ENCODE results near the gene RAC3.

Gene RAC3

DNA sequence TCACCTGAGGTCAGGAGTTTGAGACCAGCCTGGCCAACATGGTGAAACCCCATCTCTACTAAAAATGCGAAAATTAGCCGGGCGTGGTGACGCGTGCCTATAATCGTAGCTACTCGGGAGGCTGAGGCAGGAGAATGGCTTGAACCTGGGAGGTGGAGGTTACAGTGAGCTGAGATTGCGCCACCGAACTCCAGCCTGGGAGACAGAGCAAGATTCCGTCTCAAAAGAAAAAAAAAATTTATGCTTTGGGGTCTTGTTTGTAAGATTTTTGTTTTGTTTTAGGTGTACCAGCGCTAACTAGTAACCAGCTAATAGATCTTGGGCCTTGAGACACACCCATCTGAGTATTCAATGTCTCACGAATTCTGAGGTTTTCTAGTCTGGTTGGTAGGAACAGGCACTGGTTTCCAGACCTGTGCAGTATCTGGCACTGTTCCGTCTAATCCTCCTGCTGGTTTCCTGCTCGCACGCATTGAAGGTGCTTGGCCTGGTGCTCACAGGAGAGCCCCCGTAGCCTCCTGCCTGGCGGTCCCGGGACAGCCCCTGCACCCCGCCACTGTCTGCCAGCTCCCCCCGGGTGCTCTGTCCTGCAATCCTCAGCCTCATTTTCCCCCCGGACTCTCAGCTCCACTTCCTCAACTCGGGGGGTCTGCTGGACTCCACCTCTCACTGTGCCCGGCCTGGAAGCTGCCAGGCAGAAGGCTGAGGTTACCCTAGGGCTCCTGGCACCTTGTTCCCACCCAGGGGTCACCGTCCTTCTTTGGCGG lies 44.7 kb downstream of the RAC3 start:
- DNase-seq (ENCODE audit: low read depth in 2 of 2) = no peak

DNA sequence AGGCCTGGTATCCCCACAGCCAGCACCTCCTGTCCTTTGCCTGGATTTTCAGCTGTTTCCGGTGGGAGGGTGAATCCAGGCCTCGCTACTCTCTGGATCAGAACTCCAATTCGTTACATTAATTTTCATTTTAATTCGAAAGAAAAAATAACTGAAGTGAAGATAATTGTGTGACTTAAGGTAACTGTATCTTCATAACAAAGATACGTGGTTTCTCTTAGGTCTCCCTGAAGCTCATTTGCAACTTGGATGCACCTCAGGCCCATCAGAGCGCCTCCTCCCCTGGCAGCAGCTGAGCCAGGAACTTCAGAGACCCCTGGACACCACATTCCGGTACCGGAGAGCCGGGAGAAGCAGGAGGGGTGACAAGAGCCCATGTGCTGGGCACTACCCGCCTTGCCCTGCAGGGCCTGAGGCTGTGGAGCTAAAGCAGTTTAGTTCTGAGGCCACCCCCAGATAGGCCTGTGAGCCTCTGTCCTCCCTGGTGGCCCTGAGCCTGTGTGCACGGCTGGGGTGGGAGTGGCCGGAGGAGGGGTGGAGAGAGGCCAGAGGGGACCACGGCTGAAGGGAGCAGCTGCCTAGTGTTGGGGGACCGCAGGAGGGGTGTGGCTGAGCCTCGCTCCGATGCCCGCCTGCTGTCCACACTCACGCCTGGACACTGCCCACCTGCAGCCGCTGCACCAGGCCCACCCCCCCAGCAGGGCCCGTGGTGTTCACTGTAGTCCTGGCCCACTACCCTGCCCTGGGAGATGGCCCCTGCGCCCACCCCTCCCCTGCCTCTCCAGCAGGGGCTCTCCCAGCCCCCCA lies 45.5 kb downstream of the RAC3 start:
- DNase-seq (ENCODE audit: low read depth in 2 of 2) = no peak

DNA sequence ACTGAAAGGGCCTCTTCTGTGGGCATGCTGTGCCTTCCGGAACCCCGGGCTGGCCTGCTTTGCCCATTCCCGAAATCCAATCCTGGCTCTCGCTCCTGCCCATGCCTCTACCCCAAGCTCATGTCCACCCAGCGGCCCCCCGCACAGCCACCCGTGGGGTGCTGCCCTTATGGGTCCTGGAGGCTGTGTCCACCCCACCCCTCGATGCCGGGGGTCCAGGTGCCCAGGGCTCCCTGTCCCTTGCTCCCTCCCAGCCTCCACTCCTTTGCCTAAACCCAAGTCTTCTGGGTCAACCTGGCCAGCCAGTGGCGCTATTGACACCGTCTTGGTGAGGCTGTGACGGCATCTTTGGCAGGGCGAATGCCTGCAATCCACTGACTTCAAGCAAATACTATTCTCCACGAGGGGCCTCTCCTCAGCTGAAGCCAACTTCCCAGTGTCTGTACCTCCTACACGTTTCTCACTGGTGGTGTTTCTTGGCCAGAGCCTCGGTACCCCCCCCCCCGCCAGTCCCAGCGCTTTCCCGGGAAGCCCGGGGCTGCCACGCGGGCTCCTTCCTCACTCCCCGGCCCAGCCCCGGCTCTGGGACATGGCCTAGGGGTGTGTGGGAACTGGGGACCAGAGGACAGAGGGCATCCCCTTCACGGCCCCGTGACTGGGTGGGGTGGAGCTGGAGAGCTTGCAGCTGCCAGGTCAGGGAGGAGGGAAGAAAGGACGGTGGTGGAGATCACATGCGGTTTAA lies 46.3 kb downstream of the RAC3 start:
- no peak for DNase-seq (ENCODE audit: low read depth in 2 of 2)

DNA sequence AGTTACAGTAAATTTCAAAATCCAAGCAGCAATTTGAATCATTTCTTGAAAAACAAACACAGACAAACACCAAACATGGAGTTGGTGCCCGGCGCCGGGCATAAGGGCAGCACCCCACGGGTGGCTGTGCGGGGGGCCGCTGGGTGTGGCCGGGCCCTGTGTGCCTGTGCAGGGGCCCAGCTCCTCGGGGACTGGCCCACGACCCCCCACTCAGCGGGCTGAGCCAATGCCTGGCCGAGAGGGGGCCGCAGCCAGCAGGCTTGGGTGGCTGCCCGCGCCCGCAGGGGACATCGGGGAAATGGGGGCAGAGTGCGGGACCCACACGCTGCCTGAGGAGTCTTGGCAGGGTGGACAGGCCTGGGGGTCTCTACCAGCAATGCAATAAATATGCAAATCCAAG lies 47.0 kb downstream of the RAC3 start:
- no peak for DNase-seq (ENCODE audit: low read depth in 2 of 2)

DNA sequence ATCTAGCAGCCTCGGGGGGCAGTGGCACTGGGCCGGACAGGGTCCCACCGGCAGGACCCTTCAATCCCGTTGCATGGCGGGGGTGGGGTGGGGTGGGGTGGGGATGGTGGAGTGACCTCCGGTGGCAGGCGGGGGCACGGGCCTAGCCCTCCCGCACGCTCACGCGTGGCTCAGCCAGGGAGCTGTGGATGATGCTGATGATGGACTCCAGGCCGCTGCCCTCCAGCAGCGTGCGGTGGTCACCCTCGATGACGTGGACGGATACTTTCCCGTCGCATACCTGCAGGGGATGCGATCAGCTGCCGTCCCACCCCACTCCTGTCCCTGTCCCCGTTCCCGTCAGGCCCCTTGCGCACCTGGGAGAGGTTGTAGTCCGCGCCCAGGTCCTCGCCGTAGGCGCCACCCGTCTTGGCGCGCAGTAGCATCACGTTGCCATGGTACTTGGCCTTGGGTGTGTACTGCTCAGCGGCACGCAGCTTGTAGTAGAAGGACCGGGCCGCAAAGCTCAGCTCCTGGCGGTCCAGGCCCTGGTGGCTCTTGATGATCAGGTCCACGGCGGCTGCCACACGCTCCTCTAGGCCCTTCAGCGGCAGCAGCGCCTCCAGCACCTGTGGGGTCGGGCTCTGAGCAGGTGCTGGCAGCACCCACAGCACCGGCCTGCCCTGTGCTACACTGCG lies 47.7 kb downstream of the RAC3 start:
- no peak for DNase-seq (ENCODE audit: low read depth in 2 of 2)

DNA sequence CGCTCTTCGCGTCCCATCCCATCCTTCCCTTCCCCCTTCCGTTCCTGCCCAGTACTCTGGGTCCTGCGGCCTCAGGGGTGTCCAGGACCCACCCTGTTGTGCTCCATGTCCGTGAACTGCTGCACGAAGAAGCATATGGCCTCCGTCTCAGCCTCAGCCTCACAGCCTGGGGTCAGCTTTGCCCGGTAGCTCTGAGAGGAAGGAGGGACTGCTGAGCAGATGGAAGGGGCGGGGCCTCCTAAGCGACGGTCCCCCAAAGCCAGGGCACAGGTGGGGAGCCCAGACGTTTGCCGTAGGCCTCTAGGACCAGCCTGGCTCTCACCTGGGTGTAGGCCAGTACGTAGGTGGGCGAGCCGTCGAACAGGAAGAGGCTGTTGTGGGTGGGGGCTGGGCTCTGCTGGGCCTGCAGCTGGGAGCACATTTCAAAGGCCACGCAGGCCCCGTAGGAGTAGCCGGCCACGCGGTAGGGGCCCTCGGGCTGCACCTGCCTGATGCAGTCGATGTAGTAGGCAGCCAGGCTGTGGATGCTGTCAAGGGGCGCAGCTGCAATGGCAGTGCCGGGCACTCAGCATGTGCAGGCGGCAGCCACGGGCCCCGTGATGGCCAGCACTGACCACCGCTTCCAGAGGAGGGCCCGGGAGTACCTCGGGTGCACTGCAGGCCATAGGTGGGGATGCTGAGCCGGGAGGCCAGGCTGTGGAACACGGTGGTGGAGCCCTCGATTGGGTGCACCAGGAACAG lies 48.7 kb downstream of the RAC3 start:
- no peak for DNase-seq (ENCODE audit: low read depth in 2 of 2)

DNA sequence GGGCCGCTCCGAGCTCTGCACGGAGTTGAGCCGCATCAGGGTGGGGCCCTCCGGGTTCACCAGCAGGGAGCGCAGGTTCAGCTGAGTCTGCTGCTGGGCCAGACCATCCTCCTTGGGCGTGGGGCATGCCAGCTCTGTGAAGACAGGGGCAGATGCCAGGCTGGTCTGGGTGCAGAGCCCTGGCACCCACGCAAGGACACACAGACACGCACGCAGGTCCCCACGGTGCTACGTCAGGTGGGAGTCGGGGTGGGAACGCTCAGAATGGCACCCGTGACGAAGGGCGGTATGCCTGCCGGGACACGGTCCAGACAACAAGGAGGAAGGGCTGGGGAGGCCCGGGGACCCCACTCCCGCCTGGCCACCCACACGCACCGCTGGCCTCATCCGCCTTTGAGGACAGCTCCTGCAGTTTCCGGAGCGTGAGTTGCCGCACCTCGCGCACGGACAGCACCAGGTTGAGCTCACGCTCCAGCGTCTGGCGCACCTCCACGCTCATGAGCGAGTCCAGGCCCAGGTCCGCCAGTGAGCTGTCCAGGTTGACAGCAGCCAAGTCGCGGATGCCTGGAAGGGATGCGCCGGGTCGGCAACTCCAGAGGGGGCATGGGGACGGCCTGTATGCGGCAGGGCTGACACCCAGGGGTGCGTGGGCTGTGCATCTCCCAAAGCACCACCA lies 49.4 kb downstream of the RAC3 start:
- no peak for DNase-seq (ENCODE audit: low read depth in 2 of 2)

DNA sequence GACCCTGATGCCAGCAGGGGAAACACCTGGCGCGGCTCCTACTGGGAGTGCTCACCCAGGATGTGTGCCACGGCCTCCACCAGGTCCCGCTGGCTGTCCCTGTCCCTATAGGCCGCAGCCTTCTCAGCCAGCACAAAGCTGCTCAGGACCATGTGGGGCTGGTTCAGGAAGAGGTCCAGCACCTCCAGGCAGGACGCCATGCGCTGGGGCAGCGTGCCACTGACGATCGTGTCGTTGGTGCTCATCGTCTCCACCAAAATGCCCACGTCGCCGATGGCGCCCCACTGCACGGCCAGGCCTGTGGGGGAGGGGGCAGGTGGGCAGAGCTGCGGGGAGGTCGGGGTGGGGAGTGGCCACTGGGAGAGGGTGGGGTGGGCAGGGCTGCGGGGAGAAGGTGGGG lies 50.1 kb downstream of the RAC3 start:
- DNase-seq (ENCODE audit: low read depth in 2 of 2) = no peak

DNA sequence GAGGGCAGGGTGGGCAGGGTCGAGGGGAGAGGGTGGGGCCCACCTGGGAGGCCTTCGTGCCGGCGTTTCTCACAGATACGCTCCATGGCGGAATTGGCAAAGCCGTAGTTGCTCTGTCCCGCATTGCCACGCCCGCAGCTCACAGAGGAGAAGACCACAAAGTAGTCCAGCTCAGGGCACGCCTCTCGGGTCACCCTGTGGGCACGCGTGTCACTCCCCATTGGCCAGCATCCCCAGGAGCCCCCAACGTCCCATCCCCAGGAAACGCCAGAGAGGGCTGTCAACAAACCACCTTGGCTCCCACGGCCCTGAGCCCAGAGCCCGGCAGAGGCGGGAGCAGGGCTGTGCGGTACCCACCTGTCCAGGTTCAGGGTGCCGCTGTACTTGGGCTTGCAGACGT lies 50.5 kb downstream of the RAC3 start:
- DNase-seq (ENCODE audit: low read depth in 2 of 2) = no peak

DNA sequence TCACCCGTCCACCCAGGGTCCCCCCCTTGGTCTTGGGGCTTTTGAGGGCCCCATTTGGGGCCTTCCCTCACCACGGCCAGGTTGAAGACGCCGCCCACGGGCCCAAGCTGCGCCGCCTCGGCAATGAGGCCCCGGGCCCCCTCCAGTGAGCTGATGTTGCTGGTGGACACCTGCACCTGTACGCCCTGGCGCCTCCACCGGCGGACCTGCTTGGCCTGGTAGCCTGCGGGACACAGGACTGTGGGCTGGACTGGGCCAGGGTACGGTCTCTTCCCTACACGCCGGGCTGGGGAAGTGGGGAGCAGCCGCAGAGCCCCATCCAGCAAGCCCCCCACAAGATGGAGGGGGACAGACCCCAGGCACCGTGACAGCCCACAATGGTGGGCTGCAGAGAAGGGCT lies 51.0 kb downstream of the RAC3 start:
- DNase-seq (ENCODE audit: low read depth in 2 of 2) = no peak

DNA sequence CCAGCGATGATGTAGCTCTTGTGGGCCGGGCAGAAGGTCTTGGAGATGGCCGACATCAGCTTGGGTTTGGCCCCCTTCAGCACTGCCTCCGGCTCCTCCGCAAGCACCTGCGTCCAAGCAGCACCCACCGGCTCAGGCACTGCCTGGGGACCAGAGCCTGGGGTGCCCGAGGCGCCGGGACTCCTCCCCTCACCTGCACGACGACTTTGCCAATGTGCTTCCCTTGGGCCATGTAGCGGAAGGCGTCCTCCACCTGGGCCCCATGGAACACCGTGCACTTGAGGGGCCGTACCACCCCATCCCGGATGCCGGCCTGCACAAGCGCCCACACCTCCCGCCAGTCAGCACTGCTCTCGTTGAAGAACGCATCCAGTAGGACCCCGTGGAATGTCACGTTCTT lies 51.5 kb downstream of the RAC3 start:
- DNase-seq (ENCODE audit: low read depth in 2 of 2) = no peak
